ENCODE data around the gene PFDN2.

PFDN2 gene

GRCh38 chr1:161106431-161106830 is 11.4 kb downstream of the PFDN2 start:
- no peak for TF ChIP-seq CTCF (IDR thresholded peaks at IDR 0.05; ENCODE audit: extremely low read depth, insufficient read depth, missing control alignments)
- DNase-seq (ENCODE audit: low spot score): no peak
- in situ Hi-C loops (cut with MboI; ENCODE audit: low pct_unique_long_range_greater_than_20kb, low sequenced_read_pairs, unreplicated experiment): no loop called here

- TF ChIP-seq CTCF (IDR thresholded peaks at IDR 0.05; ENCODE audit: extremely low read depth, insufficient read depth, missing control alignments): no peak
- in situ Hi-C loops (cut with MboI; ENCODE audit: low pct_unique_long_range_greater_than_20kb, low sequenced_read_pairs, unreplicated experiment): no loop called here
- no peak for DNase-seq (ENCODE audit: low spot score)
Observed at GRCh38 chr1:161100556-161100955, 17.3 kb downstream of the PFDN2 start.

- DNase-seq (ENCODE audit: low spot score): no peak
- in situ Hi-C loops (cut with MboI; ENCODE audit: low pct_unique_long_range_greater_than_20kb, low sequenced_read_pairs, unreplicated experiment): no loop called here
- no peak for TF ChIP-seq CTCF (IDR thresholded peaks at IDR 0.05; ENCODE audit: extremely low read depth, insufficient read depth, missing control alignments)
Observed at GRCh38 chr1:161099090-161099802, 18.6 kb downstream of the PFDN2 start.

- in situ Hi-C loops (cut with MboI; ENCODE audit: low pct_unique_long_range_greater_than_20kb, low sequenced_read_pairs, unreplicated experiment): no loop called here
- peak; percentile 4 for TF ChIP-seq CTCF (IDR thresholded peaks at IDR 0.05; ENCODE audit: extremely low read depth, insufficient read depth, missing control alignments)
- peak; percentile 97 for DNase-seq (ENCODE audit: low spot score)
Observed at GRCh38 chr1:161098210-161099068, 19.4 kb downstream of the PFDN2 start, which contains the start of gene KLHDC9. Gene KLHDC9, plus strand, starts transcription at chr1:161098361. Its CDS starts 175 bp downstream, at chr1:161098536.

- TF ChIP-seq CTCF (IDR thresholded peaks at IDR 0.05; ENCODE audit: extremely low read depth, insufficient read depth, missing control alignments): no peak
- in situ Hi-C loops (cut with MboI; ENCODE audit: low pct_unique_long_range_greater_than_20kb, low sequenced_read_pairs, unreplicated experiment): no loop called here
- no peak for DNase-seq (ENCODE audit: low spot score)
Observed at GRCh38 chr1:161096530-161096929, 21.3 kb downstream of the PFDN2 start.

- TF ChIP-seq CTCF (IDR thresholded peaks at IDR 0.05; ENCODE audit: extremely low read depth, insufficient read depth, missing control alignments): no peak
- in situ Hi-C loops (cut with MboI; ENCODE audit: low pct_unique_long_range_greater_than_20kb, low sequenced_read_pairs, unreplicated experiment): no loop called here
- peak; percentile 76 for DNase-seq (ENCODE audit: low spot score)
Observed at GRCh38 chr1:161096015-161096414, 21.8 kb downstream of the PFDN2 start.

Data from GM13977 (cell line).